Stimulated activated CD4-positive, alpha-beta T cell treated with anti-CD3 and anti-CD28 coated beads, TNF-alpha, amount 100 ng/mL, for 48 hours (primary cell): ENCODE data around the gene ARID3C.
A peak's percentile ranks its signal among the peaks of the same experiment; 100 is the strongest.

Experiments
- DNase-seq, 3 donors: peaks; one replicate each; pipeline ENCODE4 v3.0.0-alpha.2; 2020; ENCODE audit warnings: low read depth in 3 of 3

The ARID3C gene

DNA sequence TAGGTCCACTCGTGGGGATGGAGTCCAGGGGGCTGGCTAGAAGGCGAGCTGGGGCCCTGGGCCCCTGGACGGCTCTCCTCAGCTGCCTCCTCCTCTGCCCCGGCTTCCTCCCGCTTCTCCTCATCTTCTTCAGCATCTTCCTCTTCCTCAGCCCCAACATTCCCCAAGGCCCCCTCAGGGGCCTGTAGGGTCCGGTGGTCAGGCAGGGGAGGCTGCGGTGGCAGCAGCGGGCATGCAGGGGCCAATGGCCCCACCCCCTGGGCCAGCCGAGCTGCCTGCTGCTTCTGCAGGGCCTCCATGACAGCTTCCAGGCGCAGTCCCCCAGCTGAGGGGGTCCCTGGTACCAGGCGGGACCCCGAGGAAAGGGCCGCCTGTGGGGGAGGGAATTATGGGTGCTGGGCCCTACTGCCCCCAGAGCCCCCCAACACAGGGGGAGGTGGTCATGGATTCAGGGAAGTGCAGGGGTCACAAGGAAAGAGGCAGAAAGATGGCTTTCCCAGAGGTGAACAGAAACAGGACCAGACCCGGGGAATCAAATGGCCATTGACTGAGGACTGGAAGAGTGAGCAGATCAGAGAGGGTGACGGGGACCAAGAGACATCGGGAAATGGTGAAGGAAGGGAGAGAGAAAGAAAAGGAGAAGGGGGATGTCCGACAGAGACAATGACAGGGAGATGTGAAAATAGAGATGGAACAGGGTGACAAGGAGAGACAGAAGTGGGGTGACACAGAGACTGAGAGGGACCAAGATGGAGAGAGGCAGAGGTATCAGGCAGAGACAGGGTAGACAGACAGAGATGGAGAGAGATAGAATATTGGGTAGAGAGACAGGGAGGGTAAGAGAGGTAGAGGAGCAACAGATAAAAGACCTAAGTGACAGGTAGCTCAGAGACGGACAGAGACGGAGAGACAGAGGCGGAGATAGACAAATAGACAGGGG, 880 bp downstream of the ARID3C start:
- DNase-seq: no peak

- no peak for DNase-seq
Observed at GRCh38 chr9:34625186-34625486, 3.7 kb downstream of the ARID3C start.

GRCh38 chr9:34624475-34625185, 4.2 kb downstream of the ARID3C start:
- DNase-seq: no peak

DNA sequence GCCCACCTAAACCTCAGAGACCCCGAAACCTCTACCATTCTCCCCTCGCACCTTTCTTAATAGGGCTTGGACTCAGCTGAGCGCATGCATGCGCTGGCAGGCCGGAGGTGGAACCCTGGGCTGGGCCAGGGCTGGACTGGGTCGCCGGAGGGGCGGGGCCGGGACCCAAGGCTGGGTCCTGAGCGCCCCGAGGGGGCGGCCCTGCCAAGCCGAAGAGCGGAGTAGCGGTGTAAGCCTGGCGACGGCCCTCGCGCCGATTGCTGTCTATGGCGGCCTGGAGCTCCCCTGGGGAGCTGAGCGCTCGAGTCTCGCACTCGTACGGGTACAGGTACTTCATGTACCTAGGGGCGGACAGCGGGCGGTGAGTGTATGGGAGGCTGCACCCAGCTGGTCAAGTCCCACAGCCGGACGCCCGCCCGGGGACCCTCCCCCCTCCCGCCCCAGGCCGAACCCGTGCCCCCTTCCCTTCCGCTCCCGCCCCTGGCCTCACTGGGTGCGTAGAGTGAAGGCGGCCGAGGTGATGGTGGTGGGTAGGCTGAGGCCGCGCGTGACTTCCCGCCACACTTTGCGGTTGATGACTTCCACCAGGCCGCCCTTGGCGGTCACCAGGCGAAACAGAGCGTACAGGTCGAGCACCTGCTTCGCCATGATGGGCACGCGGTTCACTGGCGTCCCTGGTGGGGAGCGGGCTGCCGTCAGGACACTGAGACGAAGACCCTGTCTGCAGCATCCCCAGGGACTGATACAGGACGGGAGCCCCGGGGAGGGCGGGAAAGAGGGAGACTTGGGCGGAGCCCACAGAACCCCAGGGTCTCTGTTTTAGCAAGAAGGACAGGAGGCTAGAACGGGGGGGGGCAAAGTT, 5.3 kb downstream of the ARID3C start:
- no peak for DNase-seq

GRCh38 chr9:34620061-34620994, 8.5 kb downstream of the ARID3C start, which contains the start of gene DCTN3:
TSS of gene DCTN3 (minus strand) at chr9:34620495. CDS start at chr9:34620464, 31 bp downstream.
- DNase-seq: peak; percentile 84 to 88 (median 86)

- no peak for DNase-seq
Observed at GRCh38 chr9:34615132-34615531, 13.7 kb downstream of the ARID3C start.

DNA sequence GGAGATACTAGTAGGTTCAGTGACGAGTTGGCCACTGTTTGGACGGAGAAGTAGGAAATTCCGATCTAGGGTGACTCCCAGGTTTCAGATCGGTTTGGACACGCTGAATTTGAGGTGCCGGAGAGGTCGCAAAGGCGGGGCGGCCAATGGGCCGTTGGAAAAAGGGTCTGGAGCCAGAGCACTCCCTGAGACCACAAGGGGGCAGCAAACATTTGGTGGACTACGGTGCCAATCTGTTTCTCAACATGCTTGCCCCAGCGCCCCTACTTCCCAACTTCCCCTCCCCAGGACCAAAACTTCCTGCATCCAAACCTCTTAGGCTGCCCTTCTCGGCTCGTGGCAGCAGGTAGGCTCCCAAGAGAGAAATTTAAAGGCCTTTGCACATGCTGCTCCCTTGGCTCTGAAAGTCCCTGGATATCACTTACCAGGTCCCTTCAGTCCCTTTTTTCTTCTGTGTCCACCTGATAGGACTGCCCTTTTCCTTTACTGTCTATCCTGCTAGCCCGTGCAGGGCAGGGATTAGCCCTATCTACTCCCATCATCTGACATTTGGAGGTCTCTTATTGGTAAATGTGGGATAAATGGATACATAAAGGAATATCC, 16.0 kb downstream of the ARID3C start:
- DNase-seq: peak; percentile 43 to 81 (median 46)

DNA sequence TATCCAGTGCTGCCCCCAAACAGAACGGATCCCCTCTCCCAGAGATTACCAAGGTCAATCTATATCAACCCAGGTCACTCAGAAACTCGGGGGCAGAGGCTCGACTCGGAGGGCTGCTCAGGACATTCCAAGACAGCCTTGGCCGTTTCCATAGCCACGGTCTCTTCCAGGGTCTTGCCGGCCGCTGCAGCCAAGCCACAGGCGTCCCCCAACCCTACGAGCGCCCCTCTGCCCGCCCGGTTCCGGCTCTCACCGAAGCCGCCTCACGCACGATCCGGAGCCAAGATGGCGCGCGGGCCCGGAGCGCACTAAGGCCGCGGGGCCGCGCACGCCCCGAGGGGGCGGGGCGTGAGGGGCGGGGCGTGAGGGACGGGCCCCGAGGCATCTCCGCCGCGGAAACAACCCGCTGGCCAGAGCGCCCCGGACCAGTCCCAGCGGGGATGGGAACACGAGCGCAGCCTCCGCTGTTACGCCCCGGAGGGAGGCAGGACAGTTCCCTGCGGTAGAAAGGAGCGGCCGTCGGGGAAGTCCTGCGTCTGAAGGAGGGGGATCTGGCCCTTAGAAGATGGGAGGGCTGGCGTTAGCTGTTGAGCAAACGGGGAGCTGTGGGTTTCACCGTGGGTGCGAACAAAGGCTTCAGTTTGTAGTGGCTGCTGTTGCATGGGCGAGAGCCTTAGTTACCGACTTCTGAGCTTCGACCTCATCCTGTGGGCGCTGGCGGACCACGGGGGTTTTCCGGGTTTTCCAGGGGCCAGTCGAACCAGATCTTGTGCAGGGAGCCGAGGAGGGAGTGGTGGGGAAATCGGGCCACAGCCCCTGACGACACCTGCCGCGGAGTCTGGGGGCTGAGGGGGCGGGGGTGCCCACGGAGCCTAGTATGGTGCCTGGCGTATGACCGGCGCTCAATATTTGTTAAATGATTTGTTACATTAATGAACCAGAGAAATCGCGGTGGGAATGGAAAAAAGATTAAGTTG, 16.8 kb downstream of the ARID3C start, which contains the start of gene RPP25L:
TSS of gene RPP25L (minus strand) at position 287 of the 977 bp plus-strand sequence. CDS start 801 bp downstream, outside the sequence.
- peak; percentile 57 to 79 (median 60) for DNase-seq

DNA sequence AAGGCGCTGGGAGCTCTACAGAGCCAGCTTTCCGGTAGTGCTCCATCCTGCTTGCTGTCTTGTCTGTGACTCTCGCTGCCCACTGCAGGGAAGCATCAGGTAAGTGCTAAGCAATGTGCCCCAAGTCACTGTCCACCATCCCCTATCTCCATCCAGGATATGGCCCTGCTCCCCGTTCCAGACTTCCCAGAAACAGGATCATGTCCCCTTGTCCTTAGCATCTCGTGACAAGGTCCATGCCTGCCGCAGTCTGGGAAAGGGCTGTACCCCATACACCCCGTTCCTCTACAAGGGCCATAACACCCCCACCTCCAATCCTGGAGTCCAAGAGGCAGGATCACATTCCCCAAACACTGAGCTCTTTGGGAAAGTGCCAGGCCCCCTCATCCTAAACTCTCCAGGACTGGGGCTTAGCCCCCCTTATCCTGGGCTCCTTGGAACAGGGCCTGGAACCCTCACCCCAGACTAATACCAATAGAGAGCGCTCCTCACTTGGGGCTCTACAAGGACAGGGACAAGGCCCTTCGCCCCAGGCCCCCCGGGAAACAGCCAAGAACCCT, 17.5 kb downstream of the ARID3C start:
- no peak for DNase-seq

DNA sequence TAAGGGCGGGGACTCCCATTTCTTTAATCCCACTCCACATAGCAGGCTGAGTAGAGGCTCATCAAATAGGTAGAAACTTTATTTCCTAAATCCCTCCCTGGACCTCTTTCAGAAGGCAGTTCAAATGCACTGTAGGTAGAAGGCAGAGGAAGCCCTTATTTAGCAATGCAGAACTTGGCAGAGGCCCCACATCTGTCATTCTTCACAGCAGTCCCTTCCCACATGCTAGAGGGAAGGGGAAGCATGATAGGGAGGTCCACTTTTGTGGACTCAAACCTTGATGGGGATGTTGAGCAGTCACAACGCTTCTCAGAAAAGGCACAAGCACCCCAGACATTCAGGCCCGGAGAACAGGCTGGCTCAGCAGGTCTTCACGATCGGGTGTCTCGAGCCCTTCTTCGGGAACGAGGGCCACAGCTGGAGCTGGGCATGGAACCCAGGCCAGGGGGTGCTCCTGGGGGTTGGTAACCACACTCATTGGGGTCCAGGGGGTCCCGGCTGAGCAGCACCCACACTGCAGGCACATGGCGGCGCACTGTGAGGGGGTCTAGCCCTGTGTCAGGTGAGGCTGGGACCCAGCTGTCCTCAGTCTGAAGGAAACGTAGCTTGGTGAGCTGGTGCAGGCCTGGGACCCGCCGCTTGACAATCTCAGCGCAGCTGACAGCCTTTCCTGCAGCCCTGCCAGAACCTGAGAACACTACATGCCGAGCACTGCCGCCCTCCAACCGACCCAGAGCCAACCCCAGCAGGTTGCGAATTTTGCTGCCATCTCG, 18.2 kb downstream of the ARID3C start:
- no peak for DNase-seq

GRCh38 chr9:34607331-34607730, 21.5 kb downstream of the ARID3C start:
- no peak for DNase-seq

GRCh38 chr9:34606905-34607304, 22.0 kb downstream of the ARID3C start:
- DNase-seq: no peak

DNA sequence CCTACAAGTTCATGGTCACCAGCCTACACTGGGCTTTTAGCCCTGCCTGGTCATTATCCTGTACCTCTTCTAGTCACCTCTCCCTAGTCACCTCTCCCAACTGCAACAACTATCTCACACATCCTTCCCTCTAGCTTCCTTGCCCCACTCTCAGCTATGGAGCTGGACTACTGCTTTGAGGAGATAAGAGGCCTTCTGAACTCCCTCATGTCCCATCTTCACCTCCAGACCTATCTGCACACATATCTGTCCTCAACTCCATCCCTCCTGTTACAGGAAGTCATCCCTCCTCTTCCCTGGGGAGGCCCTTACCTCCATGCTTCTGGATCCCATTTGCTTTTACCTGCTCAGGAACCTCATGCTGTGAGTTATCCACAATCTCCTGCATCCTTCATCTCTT, 22.7 kb downstream of the ARID3C start:
- no peak for DNase-seq

DNA sequence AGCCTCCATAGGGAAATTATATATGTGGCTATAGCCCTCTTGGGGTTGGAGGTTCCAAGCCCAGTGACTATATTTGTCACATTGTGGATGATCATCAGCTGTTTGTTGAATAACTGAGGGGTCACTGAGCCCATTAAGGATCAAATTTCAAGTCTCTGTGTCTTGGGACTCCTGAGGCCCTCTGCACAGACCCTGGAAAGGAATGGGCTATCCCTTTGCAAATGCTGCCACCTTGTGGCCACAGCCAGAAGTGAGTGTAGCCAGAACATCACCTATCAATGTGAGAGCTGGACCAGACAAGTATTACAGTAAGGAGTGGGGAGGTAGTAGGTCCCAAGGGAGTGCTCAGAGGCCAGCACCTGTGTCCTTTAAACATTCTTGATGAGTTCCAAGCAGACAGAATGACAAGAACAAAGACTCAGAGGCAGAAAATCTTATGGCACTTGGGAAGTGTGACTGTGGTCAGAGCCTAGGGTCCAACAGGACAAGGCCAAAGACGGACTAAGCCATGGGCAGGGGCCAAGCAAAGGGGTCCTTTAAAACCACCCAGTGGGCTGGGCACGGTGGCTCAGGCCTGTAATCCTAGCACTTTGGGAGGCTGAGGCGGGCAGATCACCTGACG, 25.1 kb downstream of the ARID3C start:
- peak; percentile 58 to 74 (median 60) for DNase-seq

- no peak for DNase-seq
Observed at GRCh38 chr9:34601937-34602573, 26.8 kb downstream of the ARID3C start.

- no peak for DNase-seq
Observed at GRCh38 chr9:34600908-34601307, 28.0 kb downstream of the ARID3C start.

- DNase-seq: no peak
Observed at GRCh38 chr9:34599546-34599945, 29.3 kb downstream of the ARID3C start.
